GM21528 (cell line): ENCODE measurements around the gene FRMD4B.
"Not testable (repeated sequence)": the region's sequence is repeated elsewhere in the genome, so short reads cannot be mapped to it uniquely, and the experiment has no call there.

Experiments
- ATAC-seq: cut with Tn5 transposase; IDR thresholded peaks from one replicate; pipeline ENCODE4 v1.9.1; 2021; ENCODE audit warnings: mild to moderate bottlenecking, moderate library complexity; ENCODE audit not compliant: unreplicated experiment, low FRiP score

Gene FRMD4B

DNA sequence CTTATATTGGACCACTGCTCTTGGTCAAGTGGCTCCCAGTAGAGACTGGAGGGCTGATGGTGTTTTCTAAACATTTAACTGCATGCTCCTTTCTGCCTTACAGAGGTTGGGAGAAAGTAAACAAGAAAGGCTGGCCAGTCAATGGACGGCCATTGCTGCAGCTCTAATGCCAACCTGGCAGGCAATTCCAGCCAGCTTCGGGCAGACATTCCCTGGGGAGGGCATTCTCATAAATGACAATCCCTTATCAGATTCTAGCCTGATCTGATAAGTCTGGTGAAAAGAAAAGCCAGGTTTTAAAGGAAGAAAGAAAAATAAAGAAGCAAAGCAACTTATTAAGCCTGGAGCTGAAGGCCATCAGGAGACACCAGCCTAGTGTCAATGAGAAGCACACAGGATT is 60.7 kb downstream of the FRMD4B start:
- no peak for ATAC-seq

DNA sequence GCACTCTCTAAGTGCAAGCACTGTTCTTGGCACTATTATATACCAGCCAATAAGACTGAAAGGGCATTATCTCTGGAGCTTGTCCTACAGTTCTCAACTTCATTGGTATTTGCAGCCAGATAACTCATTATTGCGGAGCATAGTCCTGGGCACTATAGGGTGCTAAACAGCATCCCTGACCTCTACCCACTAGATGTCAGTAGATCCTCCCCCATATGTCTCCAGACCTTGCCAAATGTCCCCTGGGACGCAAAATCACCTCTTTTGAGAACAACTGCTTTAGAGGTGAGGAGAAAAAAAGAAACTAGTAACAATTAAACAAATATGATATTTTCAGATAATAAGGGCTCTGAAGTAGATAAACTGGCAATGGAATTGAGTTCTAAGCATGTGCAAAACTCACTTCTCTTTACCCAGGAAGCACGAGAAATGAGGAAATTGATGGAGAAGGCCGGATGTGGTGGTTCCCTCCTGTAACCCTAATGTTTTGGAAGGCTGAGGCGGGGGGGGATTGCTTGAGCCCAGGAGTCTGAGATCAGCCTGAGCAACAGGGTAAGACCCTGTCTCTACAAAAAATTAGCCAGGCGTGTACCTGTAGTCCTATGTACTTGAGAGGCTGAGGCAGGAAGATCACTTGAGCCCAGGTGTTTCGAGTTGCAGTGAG is 61.4 kb downstream of the FRMD4B start:
- ATAC-seq, result peak; percentile 45

DNA sequence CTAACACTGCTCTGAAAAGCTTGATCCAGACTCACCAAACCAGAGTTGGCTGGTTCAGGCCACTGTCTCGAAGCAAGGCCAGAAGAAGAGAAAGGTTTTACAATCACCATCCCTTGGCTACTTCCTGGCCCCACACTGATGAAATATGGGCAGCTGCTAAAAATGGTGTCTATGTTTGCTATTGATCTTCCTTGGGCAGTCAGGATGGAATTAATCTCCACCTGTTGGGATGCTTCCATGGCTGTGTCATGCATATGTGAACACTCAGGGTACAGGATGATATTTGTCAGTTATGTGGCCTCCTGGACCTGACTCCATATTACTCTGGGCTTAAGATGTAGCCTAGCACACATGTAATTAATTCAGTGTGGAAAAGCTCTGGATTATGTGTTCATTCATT is 61.9 kb downstream of the FRMD4B start:
- ATAC-seq, result no peak

DNA sequence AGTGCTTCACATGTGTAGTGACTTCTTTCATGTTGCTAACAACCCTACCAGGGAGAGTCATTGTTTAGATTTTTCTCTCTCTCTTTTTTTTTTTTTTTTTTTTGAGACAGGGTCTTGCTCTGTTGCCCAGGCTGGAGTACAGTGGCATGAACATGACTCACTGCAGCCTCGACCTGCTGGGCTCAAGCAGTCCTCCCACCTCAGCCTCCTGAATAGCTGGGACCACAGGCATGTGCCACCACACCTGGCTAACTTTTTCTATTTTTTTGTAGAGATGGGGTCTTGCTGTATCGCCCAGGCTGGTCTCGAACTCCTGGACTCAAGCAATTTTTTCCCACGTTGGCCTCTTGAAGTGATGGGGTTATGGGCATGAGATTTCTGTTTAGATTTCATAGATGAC is 63.4 kb downstream of the FRMD4B start:
- ATAC-seq, result not testable (repeated sequence)

DNA sequence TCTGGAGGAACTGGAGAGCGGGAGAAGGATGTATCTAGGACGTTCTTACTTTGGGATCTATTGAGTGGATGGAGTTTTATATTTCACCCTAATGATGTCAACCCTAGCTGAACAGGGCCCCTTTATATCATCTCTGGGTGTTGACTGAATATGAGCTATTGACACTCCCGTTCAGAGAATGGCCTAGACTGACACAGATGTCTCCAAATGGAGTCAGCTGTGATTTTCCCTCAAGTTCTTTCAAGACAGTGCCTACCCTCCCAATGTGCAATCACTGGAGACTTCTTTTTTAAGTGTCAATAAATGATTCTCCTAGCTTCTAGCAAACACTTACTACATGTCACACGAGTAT is 63.8 kb downstream of the FRMD4B start:
- ATAC-seq, result no peak

DNA sequence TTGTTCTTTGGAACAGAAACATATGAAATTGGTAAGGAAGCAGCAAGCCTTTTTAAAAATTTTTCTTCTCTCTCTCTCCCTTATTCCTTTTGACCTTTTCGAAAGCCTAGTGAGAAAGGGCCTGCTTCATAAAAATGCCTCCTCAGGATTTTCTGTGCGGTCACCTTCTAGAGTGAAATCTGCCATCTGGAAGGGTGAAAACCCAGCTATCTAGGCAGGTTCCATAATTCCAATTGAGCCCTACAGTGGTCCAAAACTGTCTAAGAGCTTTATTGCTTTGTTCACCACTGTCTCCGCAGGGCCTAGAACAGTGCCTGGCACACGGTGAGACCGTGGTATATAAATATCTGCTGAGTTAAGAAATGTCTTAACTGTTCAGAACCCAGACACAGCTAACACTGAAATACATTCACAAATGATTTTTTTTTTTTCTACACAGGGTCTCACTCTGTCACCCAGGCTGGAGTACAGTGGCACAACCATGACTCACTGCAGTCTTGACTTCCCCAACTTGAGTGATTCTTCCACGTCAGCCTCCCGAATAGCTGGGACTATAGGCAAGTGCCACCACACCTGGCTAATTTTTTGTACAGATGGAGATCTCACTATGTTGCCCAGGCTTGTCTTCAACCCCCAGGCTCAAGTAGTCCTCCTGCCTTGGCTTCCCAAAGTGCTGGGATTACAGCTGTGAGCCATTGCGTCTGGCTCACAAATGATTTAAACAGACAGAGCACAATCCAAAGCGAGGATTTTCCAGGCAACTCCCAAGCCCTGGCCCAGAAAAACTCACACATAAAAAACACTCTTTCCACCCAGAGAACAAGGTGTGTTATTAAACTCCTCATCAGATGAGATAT is 64.4 kb downstream of the FRMD4B start:
- ATAC-seq, result no peak

DNA sequence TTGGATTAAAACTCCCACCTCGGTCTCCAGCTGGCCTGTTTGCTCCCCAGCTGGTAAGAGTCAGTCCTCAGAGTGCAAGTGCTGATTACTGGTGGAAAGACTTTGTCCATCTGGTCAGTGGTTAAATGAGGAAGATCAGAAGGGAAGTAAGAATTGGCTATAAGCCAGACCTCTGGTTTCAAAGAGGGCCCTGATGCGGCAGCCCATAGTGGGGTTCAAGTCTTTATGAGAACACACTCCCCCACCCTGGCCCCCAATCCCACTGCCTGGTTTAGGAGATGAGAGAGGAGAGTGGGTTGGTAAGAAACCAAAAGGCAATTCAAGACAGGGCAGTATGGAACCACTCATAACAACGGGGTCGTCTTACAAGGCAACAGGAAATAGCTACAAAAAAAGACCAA is 65.0 kb downstream of the FRMD4B start:
- ATAC-seq, result no peak

DNA sequence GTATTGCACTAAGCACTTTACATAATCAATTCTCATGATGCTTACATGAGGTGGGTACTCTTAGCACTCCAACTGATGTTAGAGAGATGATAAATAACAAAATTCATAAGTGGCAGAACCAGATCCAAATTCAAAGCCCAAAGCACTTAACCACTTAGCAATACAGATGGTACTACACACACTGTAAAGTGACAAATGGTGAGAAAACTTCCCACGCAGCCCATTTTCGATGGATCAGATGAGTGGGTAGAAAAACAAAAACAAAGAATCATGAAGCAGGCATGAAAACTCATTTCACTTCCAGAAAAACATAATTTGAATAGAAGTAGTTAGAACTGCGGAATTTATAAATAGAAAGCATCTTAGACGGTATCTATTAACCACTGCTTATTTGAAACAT is 66.2 kb downstream of the FRMD4B start:
- ATAC-seq, result no peak

DNA sequence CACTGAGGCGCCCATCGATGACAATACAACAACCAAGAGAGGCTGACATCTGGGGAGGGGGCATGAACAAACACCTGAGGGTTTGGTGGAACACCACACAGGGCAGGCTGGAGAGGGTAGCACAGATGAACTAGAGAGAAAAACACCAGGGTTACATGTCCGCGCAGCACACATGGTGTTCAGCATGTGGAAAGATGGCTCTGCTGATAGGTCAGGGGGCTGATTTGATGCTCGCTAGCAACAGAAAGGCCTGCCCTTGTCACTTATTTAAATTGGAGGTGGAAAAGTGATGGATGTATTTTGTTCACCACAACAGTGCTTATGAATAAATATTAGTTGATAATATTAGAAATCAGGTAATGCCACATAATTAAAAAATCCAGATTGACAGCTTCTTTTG is 67.5 kb downstream of the FRMD4B start:
- no peak for ATAC-seq

DNA sequence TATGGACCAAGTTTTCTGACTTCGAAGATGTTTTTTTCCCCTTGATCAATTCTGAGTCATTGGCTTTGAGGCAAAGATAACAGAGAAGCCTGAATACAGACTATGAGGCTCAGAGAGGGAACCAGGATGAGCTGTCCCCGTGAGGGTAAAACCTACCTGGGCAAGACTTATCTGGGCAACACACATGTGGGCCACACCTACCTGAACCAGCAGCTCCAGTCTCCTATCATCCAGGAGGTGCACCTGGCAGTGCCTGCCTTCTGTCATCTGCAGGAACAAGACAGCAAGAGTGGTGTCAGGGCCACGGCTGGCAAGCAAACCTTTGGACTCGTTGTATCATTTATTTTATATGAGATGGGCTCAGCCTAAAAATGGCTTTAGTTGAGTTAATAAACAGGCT is 72.6 kb downstream of the FRMD4B start:
- no peak for ATAC-seq

DNA sequence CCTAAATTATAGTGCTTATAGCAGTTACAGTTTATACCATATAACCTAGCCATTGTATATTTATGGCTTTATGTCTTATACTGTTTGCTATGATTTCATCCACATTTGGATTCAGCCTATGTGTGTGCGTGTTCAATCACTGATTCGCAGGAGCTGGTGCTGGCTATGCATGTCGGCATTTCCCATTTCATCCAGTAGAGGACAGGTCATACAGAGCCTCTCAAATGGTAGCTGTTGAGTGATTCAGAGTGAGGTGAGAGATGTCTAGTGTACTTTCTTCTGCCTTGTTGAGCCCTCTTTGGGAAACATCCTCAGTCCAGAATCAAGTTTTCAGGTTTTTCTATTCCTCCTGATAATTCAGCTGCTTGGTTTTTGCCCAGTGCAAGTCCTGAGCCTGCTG is 76.1 kb downstream of the FRMD4B start:
- ATAC-seq, result no peak

DNA sequence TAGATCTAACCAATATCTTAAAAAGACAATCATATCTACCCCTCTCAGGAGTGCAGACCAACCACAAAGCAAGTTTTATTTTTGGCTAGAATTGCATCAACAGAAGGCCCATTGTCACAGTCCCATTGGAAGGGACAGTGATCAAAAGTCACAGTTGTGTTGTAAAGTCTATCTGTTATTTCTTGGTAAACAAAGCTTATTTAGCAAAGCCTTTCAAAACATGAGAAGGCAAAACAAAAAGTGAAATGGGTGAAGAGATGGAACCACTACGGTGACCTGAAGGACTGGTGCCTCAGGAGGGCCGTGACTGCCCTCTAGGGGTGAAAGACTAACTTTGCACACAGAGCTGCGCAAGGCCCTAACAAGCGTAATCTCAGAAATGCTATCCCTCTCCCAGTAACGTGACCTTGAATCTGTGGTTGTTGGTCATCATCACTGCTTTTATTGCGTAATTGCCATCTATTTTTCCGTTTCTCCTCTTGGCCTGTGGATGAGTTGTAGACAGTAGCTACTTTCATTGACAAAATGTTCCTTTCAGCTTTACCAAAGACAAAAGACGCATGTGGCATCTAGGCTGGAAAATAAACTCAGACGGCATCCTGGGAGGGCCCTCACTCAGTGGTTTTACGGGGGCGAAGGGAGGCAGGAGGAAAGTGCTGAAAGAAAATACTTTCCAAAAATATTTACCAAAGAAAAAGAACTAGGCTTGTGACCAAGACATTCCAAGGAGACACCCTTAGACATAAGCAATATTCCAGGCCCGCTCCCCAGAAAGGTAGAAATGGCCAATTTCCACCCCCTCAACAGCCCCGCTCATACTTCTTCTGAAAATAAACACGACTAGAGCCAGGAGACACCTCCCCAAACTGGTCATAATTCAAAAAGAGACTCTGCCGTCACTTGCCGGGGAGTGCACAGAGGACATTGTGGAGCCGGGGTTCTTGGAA is 79.4 kb downstream of the FRMD4B start:
- peak; percentile 94 for ATAC-seq

DNA sequence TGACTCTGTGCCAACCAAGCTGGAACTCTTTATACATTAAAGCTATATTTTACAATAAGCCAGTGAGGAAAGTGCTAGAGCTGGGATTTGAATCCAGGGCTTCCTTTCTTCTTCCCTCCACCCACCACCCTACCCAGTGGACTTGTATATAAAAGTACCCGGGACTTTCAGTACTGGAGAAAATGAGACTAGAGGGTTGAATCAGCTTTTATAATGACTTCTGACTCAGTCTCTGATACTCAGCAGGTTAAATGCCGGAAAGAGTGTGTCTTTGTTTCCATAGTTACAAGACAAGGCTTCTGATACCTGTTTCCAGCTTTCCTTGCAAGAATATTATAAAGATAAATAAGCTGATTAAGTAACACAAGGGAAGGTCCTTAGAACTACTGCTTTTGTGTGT is 80.9 kb downstream of the FRMD4B start:
- ATAC-seq, result no peak

DNA sequence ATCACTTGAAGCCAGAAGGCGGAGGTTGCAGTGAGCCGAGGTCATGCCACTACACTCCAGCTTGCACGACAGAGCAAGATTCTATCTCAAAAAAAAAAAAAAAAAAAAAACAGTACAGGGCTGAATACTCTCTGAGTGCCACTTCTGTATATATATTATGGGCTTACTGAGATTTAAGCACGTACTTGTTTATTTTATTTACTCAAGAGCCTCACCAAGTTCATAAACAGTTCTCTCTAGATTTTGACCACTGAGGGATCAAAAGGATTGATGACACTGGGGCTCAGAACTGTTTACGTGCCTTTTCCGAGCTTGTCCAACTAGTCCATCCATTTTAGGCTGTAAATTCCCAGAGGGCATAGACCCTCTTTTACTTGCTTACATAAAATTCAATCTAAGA is 81.5 kb downstream of the FRMD4B start:
- no peak for ATAC-seq

DNA sequence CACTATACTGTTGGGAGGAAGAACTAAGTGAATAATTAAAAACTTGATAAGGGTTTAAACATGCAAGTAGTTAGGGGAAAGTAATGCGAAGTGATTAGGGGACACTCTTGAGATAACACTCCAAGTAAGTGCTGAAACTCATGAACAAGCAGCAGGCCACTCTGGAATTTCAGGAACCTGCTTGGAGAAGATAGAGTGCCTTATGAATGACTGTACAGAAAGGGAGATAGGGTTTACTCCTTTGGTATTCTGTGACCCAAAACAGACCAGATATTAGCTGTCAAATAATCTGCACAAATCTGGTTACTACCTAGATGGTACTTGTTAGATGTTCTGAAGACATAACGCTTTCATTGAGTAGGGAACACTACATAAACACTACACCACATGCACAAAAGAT is 85.6 kb downstream of the FRMD4B start:
- no peak for ATAC-seq

DNA sequence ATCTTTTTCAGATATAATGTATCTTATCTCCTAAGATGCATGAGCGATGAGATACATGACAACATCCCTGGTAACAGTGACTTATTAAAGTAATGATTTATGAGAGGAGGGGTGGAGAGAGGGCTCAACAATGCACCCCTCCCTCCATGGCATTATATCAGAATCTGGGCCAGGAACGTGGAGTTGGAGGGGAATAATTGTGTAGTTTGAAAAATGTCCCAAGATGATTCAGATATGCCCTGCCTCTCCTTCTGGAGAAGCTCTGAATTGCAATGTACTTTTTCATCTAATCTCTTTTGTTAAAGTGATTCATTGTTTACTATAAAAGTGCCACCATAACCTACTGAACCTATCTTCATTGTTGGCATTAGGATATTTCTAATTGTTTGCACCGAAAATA is 86.5 kb downstream of the FRMD4B start:
- no peak for ATAC-seq

DNA sequence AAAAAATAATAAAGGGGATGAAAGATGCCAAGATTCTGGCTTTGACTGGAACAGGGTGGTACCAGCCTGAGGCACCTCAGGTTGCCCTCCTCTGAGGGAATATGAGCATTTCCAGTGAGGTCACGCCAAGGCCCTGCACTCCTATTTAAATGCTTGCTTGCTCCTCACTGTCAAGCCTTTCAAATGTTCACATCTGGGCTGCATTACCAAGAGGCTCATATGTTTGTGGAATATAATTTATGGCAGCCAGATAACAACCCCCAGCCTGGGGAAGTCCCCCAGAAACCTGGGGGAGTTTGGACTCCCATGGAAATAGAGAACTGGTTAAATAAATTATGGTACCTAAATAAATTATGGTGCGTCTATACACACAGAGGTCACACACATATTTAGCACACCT is 88.4 kb downstream of the FRMD4B start:
- no peak for ATAC-seq

DNA sequence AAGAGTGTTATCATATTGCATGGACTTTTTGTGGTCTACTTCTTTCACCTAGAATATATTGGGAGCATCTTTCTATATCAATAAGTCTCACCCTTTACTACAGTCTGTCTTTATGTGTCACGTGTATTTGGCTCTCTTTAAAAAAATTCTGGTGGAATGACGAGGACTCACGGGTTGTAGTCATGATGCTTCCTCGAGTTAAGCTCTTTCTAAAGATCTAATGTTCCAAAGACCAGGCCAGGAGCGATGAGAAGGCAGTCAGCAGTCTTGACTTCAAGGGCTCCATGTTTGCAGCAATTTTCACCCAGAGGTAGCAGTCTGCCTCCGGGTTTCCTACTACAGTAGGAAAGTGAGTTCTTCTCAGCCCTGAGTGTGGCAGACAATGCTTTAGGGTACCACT is 88.9 kb downstream of the FRMD4B start:
- no peak for ATAC-seq

DNA sequence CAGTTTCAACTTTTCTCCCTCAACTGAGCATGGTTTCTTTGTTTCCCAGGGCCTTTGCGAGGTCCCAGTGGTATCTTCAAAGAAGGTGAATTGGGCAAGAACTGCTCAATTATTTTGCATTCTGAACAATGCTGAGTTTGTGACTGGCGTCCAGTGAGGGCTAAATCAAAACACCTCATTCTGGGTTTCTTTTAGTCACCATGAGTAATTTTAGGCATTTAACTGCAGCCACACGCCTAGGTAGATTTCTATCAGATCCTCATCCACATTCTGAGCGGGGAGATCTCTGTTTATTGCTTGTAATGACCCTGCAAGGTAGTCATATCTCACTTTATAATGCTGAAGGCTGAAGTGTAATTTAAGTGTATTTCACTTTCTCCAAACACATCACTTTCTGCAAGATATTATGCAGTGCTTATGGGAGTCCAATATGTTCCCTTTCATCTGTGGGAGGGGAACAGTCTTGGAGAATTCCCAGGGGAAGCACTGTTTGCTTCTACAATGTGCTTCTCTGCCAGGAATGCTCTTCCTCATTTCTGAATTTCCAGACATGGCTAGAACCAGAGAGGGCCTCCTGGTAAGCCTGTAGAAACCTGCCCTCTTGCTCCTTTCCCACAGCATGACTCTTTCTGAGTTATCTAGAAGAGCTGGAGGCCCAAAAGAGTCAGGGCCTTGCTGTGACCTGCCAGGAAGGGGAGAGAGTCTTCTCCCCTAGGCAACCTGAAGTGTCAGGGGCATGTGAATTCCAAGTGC is 91.7 kb downstream of the FRMD4B start:
- ATAC-seq, result no peak

DNA sequence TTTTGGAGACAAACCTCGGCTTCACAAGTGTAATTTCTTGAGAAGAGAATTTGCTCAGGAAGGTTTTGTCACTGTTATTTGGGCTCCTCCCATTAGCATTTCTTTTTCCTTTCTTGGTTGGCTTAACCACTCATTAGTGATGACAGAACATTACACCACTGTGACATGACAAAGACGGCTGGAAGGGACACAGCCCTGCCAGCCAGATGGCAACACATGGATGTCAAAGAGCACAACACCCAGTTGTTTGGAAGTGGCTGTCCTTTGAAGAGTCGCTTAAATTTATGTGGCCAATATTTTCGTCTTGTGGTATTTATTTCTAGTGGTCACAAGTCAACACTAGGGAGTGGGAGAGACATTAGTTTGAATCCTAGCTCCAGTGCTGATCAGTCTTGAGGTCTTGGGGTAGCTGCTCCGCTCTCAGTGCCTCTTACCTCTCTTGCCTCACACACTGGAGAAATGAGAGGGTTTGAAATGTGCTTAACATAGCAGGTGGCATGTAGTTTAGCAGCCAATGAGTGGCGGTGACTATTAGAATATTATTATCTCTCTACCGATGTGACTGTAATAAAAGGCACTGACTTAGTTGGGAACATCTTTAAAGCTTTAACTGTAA is 92.8 kb downstream of the FRMD4B start:
- no peak for ATAC-seq
